Fibroblast of skin of scalp (primary cell): ENCODE data around the gene SETDB1.

Experiments used
- DNase-seq: peaks from one replicate; pipeline ENCODE4 v3.0.0-alpha.2; 2013

SETDB1 gene

GRCh38 chr1:150976401-150976821 lies 50.2 kb downstream of the SETDB1 start:
- no peak for DNase-seq

DNA sequence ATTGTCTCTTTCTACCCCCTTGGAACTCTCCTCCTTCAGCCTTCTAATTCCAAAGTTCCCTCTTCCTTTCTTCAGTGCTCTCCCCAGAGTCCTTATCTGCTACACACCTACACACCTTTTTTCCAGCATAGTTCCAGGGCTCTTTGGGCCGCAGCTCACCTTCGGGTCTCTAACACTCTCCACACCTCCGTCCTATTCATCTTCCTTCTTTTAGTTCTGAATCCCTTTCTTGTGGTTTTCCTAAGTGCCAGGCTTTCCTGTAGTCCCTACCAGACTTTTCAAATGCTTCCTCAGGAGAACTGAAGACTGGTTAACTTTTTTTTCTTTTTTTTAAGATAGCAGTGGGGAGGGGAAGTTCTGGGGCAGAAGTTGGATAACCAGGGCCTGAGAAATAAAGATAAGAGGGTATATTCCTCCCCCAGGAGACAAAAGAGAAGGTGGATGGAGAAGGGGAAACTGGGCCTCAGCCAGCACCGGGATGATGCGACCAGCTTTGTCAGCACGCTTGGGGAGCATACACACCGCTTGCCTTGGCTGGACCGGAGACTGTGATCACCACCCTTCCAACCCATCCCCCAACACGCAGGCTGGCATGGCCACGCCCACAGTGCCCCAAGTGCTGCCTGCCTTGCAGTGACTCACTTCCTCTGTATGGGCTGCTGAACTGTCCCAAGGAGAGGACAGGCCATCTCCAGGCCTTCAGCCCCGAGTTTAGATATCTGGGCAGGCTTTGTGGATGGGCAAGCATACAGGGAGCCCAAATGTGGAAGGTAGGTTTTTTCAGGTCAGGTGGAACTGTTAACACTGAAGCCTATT lies 50.9 kb downstream of the SETDB1 start:
- peak; percentile 57 for DNase-seq

GRCh38 chr1:150979092-150980056 lies 53.2 kb downstream of the SETDB1 start:
- DNase-seq = peak; percentile 89

DNA sequence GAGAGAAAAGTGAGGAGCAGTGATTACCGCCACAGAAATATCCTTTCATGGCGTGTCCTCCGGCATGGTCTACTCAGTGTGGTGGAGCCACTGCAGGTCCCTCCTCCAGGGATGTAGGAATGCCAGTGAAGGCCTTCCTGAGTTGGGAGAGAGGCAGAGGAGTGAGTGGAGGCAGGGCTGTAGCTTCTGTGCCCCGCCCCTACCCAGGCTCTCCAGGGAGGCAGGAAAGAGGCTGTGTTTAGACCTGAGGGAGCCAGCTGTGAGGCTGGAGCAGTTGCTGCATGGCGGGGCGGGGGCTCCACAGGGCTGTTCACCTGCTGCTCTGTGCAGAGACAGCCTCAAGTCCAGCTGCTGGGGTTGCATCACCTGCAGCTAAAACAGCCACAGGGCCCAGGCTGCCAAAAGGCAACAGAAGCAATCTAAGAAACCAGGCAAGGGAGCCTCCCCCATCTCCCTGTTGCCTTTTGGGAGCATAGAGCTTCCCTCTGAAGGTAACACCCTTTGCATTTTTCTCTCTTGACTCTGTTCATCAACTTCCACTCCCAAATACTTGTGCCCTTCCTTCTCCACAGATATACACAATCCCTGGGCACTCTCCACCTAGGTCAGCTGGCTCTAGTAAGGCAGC lies 55.1 kb downstream of the SETDB1 start:
- DNase-seq = no peak

DNA sequence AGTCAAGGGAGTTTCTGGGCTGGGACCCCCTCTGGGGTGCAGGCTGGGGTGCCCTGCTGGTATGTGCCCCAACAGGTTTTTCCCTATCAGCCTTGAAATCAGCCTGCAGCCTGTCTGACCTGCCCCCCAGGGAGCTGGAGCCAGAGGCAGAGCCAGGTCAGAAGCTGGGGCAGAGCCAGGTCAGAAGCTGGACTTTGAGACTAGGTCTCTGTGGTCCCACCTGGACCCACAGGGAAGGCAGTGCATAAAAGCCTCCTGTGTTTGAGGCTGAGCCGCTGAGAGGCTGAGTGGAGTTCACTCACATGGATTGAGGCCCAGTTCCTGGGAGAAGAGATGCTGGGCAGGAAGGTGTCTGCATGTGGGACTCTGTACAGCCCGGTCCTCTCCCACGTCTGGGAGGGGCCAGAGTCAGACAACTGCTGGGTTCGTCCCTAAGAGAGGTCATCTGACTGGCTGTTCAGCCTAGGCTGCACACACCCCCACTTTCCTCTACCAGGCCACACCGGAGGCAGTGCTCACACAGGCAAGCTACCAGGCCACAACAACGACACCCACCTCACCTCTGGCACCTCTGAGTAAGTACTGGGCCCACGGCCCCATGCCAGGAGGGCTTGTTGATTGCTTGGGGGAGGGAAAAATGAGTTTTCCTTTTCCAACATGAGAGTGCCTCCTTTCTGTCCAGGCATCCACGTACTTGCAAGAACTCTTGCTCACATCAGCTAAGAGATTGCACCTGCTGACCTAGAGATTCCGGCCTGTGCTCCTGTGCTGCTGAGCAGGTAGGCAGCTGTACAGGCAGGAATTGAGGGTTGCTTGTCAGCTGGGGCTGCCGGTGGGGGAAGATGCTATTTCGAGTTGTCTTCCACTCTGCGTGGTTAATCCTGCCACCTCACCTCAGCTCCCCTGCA lies 55.9 kb downstream of the SETDB1 start, which contains the start of gene ANXA9:
Gene ANXA9, plus strand, starts transcription at position 488 of the 908 bp plus-strand sequence. CDS start 814 bp downstream, outside the sequence.
- DNase-seq = no peak

DNA sequence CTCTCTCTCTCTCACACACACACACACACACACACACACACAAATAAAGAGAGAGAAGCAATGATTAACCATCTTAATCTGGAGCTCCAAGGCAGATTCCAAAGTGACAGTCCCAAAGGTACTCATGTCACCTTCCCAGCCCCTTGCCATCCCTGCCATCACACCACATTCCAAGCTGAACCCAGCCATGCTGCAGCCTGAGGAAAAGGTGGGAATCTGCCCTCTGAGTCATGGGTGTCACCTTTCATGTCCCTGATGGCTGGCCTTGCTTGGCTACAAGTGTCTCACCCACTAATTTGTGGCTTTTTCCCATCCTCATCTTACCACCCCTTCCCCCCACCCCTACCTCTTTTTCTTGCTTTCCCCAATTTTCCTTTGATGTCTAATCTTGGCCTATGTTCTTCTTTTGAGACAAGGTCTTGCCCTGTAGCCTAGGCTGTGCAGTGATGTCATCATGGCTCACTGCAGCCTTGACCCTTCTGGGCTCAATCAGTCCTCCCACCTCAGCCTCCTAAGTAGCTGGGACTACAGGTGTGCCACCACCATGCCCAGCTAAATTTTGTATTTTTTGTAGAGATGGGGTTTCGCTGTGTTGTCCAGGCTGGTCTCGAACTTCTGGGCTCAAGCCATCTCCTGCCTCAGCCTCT lies 59.1 kb downstream of the SETDB1 start:
- DNase-seq = no peak

GRCh38 chr1:150987924-150988323 lies 61.8 kb downstream of the SETDB1 start:
- DNase-seq = no peak

- no peak for DNase-seq
These were observed 66.5 kb downstream of the SETDB1 start for GRCh38 chr1:150992626-150993025.

- no peak for DNase-seq
These were observed 68.1 kb downstream of the SETDB1 start for GRCh38 chr1:150994248-150994647.

GRCh38 chr1:150995460-150995859 lies 69.3 kb downstream of the SETDB1 start:
- no peak for DNase-seq

DNA sequence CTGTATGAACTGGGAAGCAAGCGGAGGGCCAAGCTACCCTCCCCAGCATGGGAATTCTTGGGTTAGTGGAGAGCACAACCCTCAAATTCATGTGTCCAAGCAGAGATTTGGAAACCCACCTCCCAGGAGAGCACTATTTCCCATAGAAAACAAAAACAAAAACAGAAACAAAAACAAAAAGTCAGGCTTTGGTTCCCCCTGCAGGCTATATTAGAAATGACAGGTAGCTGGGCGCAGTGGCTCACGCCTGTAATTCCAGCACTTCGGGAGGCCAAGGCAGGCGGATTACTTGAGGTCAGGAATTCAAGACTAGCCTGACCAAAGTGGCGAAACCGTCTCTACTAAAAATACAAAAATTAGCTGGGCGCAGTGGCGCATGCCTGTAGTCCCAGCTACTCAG lies 69.7 kb downstream of the SETDB1 start:
- peak; percentile 41 for DNase-seq

- DNase-seq = no peak
These were observed 71.1 kb downstream of the SETDB1 start for GRCh38 chr1:150997126-150997872.

DNA sequence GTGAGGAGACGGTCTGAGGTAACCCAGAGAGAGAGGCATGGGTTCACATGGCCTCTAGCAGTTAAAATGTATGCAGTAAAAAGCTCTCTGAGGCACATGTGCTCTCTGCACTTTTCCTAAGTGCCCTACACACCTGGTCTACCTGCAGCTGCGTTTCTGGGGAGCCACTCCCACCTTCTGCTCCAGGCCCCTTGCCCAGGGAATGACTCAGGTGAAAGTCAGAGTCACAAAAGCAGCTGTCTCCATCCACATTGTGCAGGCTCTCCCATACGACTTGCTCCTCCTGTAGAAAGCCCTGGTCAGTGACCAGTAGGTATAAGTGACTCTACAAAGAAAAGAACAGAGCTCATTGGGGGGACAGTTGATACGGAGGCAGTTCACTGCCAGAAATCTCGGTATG lies 71.8 kb downstream of the SETDB1 start:
- DNase-seq = no peak

DNA sequence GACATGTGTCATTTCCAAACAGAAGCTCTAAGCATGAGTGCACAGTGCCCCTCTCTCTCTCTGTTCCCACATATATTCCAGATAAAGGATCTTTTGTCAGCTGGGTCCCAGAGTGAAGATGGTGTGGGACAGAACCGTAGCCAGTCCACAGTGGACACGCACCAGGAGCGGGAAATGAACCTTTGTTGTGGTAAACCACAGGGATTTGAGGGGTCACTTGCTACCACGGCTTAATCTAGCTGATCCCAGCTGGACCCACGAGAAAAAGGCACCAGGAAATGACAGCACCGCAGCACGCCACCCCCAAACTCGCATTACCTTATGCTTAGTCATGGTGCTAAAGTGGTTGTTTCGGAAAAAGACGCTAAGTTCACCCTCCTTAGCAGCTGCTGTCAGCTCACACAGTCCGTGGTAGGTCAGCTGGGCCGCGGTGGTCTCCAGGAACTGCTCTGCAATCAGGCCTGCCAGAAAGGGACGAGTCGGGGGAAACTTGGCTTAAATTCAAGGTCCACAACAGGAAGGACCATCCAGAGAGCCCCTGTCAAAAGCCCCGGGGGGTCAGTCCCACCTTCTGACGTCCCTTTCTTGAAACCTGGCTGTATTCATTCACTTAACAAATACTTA lies 73.0 kb downstream of the SETDB1 start:
- DNase-seq = peak; percentile 35

GRCh38 chr1:150999926-151000325 lies 73.8 kb downstream of the SETDB1 start:
- no peak for DNase-seq

DNA sequence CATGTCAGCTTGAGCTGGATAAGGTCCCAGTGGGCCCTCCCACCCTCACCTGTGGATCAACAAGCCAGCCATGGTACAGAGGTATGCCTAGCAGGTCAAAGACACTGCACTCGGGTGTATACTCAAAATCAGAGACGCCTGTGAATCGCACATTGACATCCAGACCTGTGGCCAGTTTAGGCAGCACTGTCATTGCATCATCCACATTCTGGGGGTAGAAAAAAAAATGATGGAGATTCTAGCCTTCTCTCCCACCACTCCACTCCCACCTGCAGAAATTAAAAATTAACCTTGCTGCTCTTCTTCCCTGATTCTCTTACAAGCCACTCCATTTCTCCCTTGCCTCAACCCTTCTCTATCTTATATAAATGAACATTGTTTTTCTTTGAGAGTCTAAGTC lies 74.2 kb downstream of the SETDB1 start:
- no peak for DNase-seq

- DNase-seq = no peak
These were observed 75.4 kb downstream of the SETDB1 start for GRCh38 chr1:151001602-151002001.

DNA sequence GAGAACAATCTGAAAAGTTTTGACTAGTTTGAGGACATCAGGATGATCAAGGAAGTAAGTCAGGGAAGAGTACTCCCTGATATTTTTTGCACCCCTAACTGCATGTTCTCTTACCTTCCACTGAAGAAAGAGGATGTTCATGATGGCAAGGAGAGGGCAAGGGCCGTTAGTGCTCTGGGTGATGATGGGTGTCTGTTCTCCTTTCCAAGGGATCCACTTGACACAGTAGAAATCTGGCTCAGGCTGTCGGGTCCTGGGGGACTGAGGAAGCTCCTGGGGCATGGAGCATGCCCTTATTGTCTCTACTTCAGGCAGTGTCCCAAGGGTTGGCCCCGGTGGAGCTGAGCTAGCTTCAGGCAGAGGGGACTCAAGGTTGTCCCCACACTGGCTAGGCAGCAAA lies 75.9 kb downstream of the SETDB1 start:
- DNase-seq = no peak

DNA sequence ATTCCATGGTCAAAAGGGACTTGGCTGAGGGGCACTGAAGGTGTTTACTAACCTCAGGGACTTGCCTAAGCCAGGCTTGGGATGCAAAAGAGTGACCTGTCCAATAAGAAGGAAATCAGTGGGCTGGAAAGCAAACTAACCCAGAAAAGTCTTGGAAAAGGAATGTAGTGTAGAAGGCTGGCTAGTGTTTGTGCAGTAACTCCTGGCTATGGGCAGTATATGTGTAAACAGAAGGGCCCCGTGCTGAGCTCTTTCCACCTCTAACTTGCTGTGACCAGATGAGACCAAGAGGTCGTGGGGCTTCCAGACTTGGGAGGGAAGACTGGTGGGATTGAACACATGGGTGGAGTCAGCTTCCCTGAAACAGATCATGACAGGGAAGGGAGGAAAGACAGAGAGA lies 76.4 kb downstream of the SETDB1 start:
- DNase-seq = no peak

GRCh38 chr1:151003180-151003579 lies 77.0 kb downstream of the SETDB1 start:
- no peak for DNase-seq
